HG03095 (cell line): ENCODE measurements around the gene BCAS4.

Experiments used
- ATAC-seq: cut with Tn5 transposase; IDR thresholded peaks from one replicate; pipeline ENCODE4 v1.9.1; 2021; ENCODE audit warnings: moderate library complexity; ENCODE audit not compliant: unreplicated experiment

BCAS4 gene

GRCh38 chr20:50852085-50852484 is 57.2 kb downstream of the BCAS4 start:
- ATAC-seq: no peak

- no peak for ATAC-seq
These were observed 59.8 kb downstream of the BCAS4 start for GRCh38 chr20:50854506-50855249.

- no peak for ATAC-seq
These were observed 60.9 kb downstream of the BCAS4 start for GRCh38 chr20:50855498-50856474.

GRCh38 chr20:50856475-50857041 is 61.7 kb downstream of the BCAS4 start:
- ATAC-seq: no peak

GRCh38 chr20:50857348-50857747 is 62.5 kb downstream of the BCAS4 start:
- ATAC-seq: no peak

- ATAC-seq: no peak
These were observed 63.7 kb downstream of the BCAS4 start for GRCh38 chr20:50858525-50858924.

GRCh38 chr20:50859161-50859560 is 64.3 kb downstream of the BCAS4 start:
- no peak for ATAC-seq

- ATAC-seq: no peak
These were observed 66.2 kb downstream of the BCAS4 start for GRCh38 chr20:50861012-50861411.

GRCh38 chr20:50862546-50862945 is 67.7 kb downstream of the BCAS4 start:
- ATAC-seq: no peak

- ATAC-seq: no peak
These were observed 70.3 kb downstream of the BCAS4 start for GRCh38 chr20:50865114-50865513.

- no peak for ATAC-seq
These were observed 70.7 kb downstream of the BCAS4 start for GRCh38 chr20:50865591-50865990.

GRCh38 chr20:50866036-50866685 is 71.3 kb downstream of the BCAS4 start:
- ATAC-seq: no peak

GRCh38 chr20:50866831-50867230 is 72.0 kb downstream of the BCAS4 start:
- no peak for ATAC-seq

GRCh38 chr20:50867805-50868204 is 72.9 kb downstream of the BCAS4 start:
- ATAC-seq: no peak

- ATAC-seq: no peak
These were observed 73.9 kb downstream of the BCAS4 start for GRCh38 chr20:50868509-50869495.

GRCh38 chr20:50870561-50871161 is 75.8 kb downstream of the BCAS4 start:
- ATAC-seq: no peak

- no peak for ATAC-seq
These were observed 77.9 kb downstream of the BCAS4 start for GRCh38 chr20:50872560-50873425.

GRCh38 chr20:50873585-50873984 is 78.7 kb downstream of the BCAS4 start:
- no peak for ATAC-seq
